Stimulated activated CD8-positive, alpha-beta memory T cell treated with anti-CD3 and anti-CD28 coated beads, Interleukin-15, amount 100 ng/mL, for 4 hours (primary cell): Measurements from ENCODE around the gene HEATR5A.
"Not testable (repeated sequence)": the region's sequence is repeated elsewhere in the genome, so short reads cannot be mapped to it uniquely, and the experiment has no call there.

ENCODE experiments used
- DNase-seq, 2 donors: peaks; one replicate each; pipeline ENCODE4 v3.0.0-alpha.2; 2020; ENCODE audit warnings: low read depth in 2 of 2

Gene HEATR5A

GRCh38 chr14:31329876-31330521 lies 90.4 kb downstream of the HEATR5A start:
- not testable (repeated sequence) for DNase-seq

- DNase-seq, result no peak
These were observed 94.2 kb downstream of the HEATR5A start for GRCh38 chr14:31326111-31326510.

GRCh38 chr14:31323419-31323818 lies 96.9 kb downstream of the HEATR5A start:
- no peak for DNase-seq

GRCh38 chr14:31320922-31321766 lies 99.2 kb downstream of the HEATR5A start:
- DNase-seq, result no peak

GRCh38 chr14:31320216-31320615 lies 100.1 kb downstream of the HEATR5A start:
- no peak for DNase-seq

- DNase-seq, result no peak
These were observed 100.6 kb downstream of the HEATR5A start for GRCh38 chr14:31319701-31320100.

GRCh38 chr14:31312934-31313333 lies 107.4 kb downstream of the HEATR5A start:
- no peak for DNase-seq

GRCh38 chr14:31312370-31312769 lies 108.0 kb downstream of the HEATR5A start:
- DNase-seq, result not testable (repeated sequence)

- DNase-seq, result no peak
These were observed 112.7 kb downstream of the HEATR5A start for GRCh38 chr14:31307618-31308017.

GRCh38 chr14:31307198-31307597 lies 113.2 kb downstream of the HEATR5A start:
- DNase-seq, result no peak

GRCh38 chr14:31303654-31304053 lies 116.7 kb downstream of the HEATR5A start:
- no peak for DNase-seq

GRCh38 chr14:31300883-31301282 lies 119.5 kb downstream of the HEATR5A start:
- no peak for DNase-seq

GRCh38 chr14:31300296-31300695 lies 120.1 kb downstream of the HEATR5A start:
- no peak for DNase-seq

GRCh38 chr14:31297701-31298344 lies 122.5 kb downstream of the HEATR5A start:
- DNase-seq, result no peak

GRCh38 chr14:31297112-31297511 lies 123.2 kb downstream of the HEATR5A start:
- DNase-seq, result no peak

GRCh38 chr14:31294746-31295405 lies 125.5 kb downstream of the HEATR5A start:
- no peak for DNase-seq

- no peak for DNase-seq
These were observed 127.3 kb downstream of the HEATR5A start for GRCh38 chr14:31292937-31293616.

- no peak for DNase-seq
These were observed 129.1 kb downstream of the HEATR5A start for GRCh38 chr14:31291210-31291609.

- no peak for DNase-seq
These were observed 132.9 kb downstream of the HEATR5A start for GRCh38 chr14:31287294-31287972.

GRCh38 chr14:31286456-31287293 lies 133.7 kb downstream of the HEATR5A start:
- no peak for DNase-seq
